AG09319 (cell line): ENCODE results near the gene MEFV.
"Not testable (repeated sequence)": the region's sequence is repeated elsewhere in the genome, so short reads cannot be mapped to it uniquely, and the experiment has no call there.

Source experiments
- DNase-seq: peaks from one replicate; pipeline ENCODE4 v3.0.0-alpha.2; 2010; ENCODE audit warnings: low read depth; ENCODE audit errors: extremely low read depth
- CTCF ChIP-seq: IDR thresholded peaks from 2 replicates; pipeline ENCODE4 v1.5.1; 2011; ENCODE audit warnings: low read depth, mild to moderate bottlenecking, inconsistent platforms, low read length, moderate library complexity

MEFV gene

GRCh38 chr16:3215601-3216262 lies 40.7 kb downstream of the MEFV start:
- no peak for TF ChIP-seq CTCF
- DNase-seq: no peak

- DNase-seq: no peak
- TF ChIP-seq CTCF: no peak
These were observed 41.4 kb downstream of the MEFV start for GRCh38 chr16:3214904-3215600.

- no peak for DNase-seq
- TF ChIP-seq CTCF: no peak
These were observed 43.9 kb downstream of the MEFV start for GRCh38 chr16:3212567-3212966.

GRCh38 chr16:3212006-3212405 lies 44.4 kb downstream of the MEFV start:
- DNase-seq: no peak
- TF ChIP-seq CTCF: no peak

- no peak for DNase-seq
- no peak for TF ChIP-seq CTCF
These were observed 49.1 kb downstream of the MEFV start for GRCh38 chr16:3207086-3207953.

GRCh38 chr16:3205939-3206338 lies 50.5 kb downstream of the MEFV start:
- DNase-seq: not testable (repeated sequence)

GRCh38 chr16:3202903-3203539 lies 53.4 kb downstream of the MEFV start:
- DNase-seq: no peak
- no peak for TF ChIP-seq CTCF
